GM12878 (cell line): Measurements from ENCODE around the gene C2. TPM values are rescaled to one million over a fixed set of nuclear protein-coding genes. Genes with fewer than 3 reads are reported as not detected.
"Not testable (repeated sequence)": the region's sequence is repeated elsewhere in the genome, so short reads cannot be mapped to it uniquely, and the experiment has no call there.

Experiments
- ATAC-seq: fragments of 200-7000 bp; cut with Tn5 transposase; 3 replicates; pipeline ENCODE4 v1.9.1; 2020; ENCODE audit warnings: mild to moderate bottlenecking, moderate library complexity
- BruUV-seq: library from RNA; stranded (reverse); fragments of 400-500 nt; replicated peaks from 2 replicates; lab custom pipeline; 2021; lab: Mats Ljungman, UMichigan
- CTCF ChIA-PET: fragments of 300-600 bp; sonication (Branson Sonifier 250); formaldehyde crosslinking; extraction: SDS; loops from one replicate; lab custom pipeline; 2021; ENCODE audit warnings: inconsistent platforms; lab: Yijun Ruan, JAX
- POLR2A ChIA-PET: fragments of 350-600 bp; formaldehyde crosslinking; extraction: SDS; loops from one replicate; lab custom pipeline; 2021; ENCODE audit warnings: inconsistent platforms; lab: Charles Lee
- RAD21 ChIA-PET: fragments of 300-600 bp; sonication (Branson Sonifier 250); formaldehyde crosslinking; loops from one replicate; lab custom pipeline; 2023; ENCODE audit warnings: antibody characterized with exemption; ENCODE audit not compliant: unreplicated experiment; lab: Charles Lee
- SMC1A ChIA-PET: fragments of 300-600 bp; sonication (Branson Sonifier 250); formaldehyde crosslinking; loops from one replicate; lab custom pipeline; 2023; ENCODE audit not compliant: unreplicated experiment, uncharacterized antibody; lab: Charles Lee
- DNase-seq: peaks from one replicate; pipeline ENCODE4 v3.0.0-alpha.2; 2011; ENCODE audit warnings: low read depth, low spot score
- FAIRE-seq: peaks from 3 replicates; lab custom pipeline; 2011; peaks lifted over from hg19 to GRCh38; lab: Jason Lieb, UNC
- H2AFZ ChIP-seq: 2 replicates; pipeline ENCODE4 v1.6.0; 2011; ENCODE audit warnings: low read depth, low read length, control low read depth; ENCODE audit not compliant: control insufficient read depth
- H3K27ac ChIP-seq: 2 replicates; pipeline ENCODE4 v1.5.1; 2011; ENCODE audit warnings: control low read depth; ENCODE audit not compliant: control insufficient read depth, insufficient read depth
- H3K27me3 ChIP-seq, 2 experiments: replicated peaks in 1 of 2; 2 replicates each; pipeline versions ENCODE4 v1.6.0 to v1.6.1; 2011; ENCODE audit warnings: low read length in 1 of 2; ENCODE audit not compliant: control insufficient read depth in 2 of 2, insufficient read depth in 2 of 2
- H3K36me3 ChIP-seq, 2 experiments: 2 replicates each; pipeline ENCODE4 v1.5.1; 2011; ENCODE audit warnings: low read length in 1 of 2; ENCODE audit not compliant: control insufficient read depth in 2 of 2, insufficient read depth in 2 of 2
- H3K4me1 ChIP-seq: 2 replicates; pipeline ENCODE4 v1.6.1; 2011; ENCODE audit warnings: mild to moderate bottlenecking, low read length, moderate library complexity, mixed read lengths; ENCODE audit not compliant: control insufficient read depth, insufficient read depth
- H3K4me2 ChIP-seq: 2 replicates; pipeline ENCODE4 v1.6.0; 2011; ENCODE audit warnings: control low read depth; ENCODE audit not compliant: control insufficient read depth, insufficient read depth
- H3K4me3 ChIP-seq: fragments of 200-600 bp; sonication (generic); 2 replicates; pipeline ENCODE4 v1.5.1; 2016
- H3K79me2 ChIP-seq: 2 replicates; pipeline ENCODE4 v1.6.0; 2011; ENCODE audit warnings: low read length; ENCODE audit not compliant: control insufficient read depth, insufficient read depth
- H3K9ac ChIP-seq: 2 replicates; pipeline ENCODE4 v1.8.0; 2011; ENCODE audit warnings: low read length, control low read depth, mixed read lengths; ENCODE audit not compliant: control insufficient read depth, insufficient read depth
- H3K9me3 ChIP-seq: replicated peaks from 3 replicates; pipeline ENCODE4 v1.5.1; 2011; ENCODE audit warnings: mild to moderate bottlenecking, low read length; ENCODE audit not compliant: control insufficient read depth, insufficient read depth
- H4K20me1 ChIP-seq: 2 replicates; pipeline ENCODE4 v1.6.0; 2011; ENCODE audit not compliant: control insufficient read depth, insufficient read depth
- HDGF ChIP-seq: fragments of 450-650 bp; IDR thresholded peaks from 2 replicates; pipeline ENCODE4 v1.6.1; 2016; ENCODE audit warnings: antibody characterized with exemption
- ZNF384 ChIP-seq: IDR thresholded peaks from 2 replicates; pipeline ENCODE4 v1.6.1; 2012; ENCODE audit warnings: low read depth, mild to moderate bottlenecking, low read length, improper control_type of control experiment, borderline replicate concordance
- WGBS: methylation state at CpG from one replicate; pipeline ENCODE4 v1.1.6; 2016; ENCODE audit warnings: low lambda C conversion rate; ENCODE audit not compliant: insufficient replicate concordance, insufficient coverage; ENCODE audit errors: missing lambda C conversion rate; 5-methylcytosine and 5-hydroxymethylcytosine counted together
- in situ Hi-C: fragments of 300-500 bp; cut with MboI; formaldehyde crosslinking; loops from 9 replicates; pipeline ENCODE4 v1.14.3; 2018; ENCODE audit warnings: mixed read lengths
- intact Hi-C: fragments of 100-400 bp; cut with micrococcal nuclease; formaldehyde crosslinking; loops from one replicate; pipeline ENCODE4 v1.14.2; 2022; ENCODE audit not compliant: unreplicated experiment
- polyA plus RNA-seq, 11 experiments: library from polyadenylated mRNA; depleted of rRNA in 4 of 11; unstranded in 6 of 11; stranded (reverse) in 5 of 11; fragments of >200 nt; fragmentation: Nextera tagmentation in 4 of 11; fragmentation: Illumina TruSeq in 1 of 11; extraction: Ambion mirVana in 4 of 11; extraction: Trizol in 1 of 11; gene quantifications; 1 replicate in 1 of 11; 2 replicates in 10 of 11; pipeline versions ENCODE4 v1.2.1 to v1.2.3, GENCODE V29; 2011 to 2016; ENCODE audit warnings: inconsistent platforms in 2 of 11, missing spikeins in 2 of 11, low read depth in 1 of 11
- total RNA-seq, 4 experiments: library from RNA; depleted of rRNA in 3 of 4; stranded (reverse); fragments of >200 nt in 3 of 4; fragmentation: Illumina TruSeq in 1 of 4; extraction: Trizol in 1 of 4; gene quantifications; 2 replicates each; pipeline versions ENCODE4 v1.2.1 to v1.2.3, GENCODE V29; 2013 to 2021

C2 gene
- total and polyA plus RNA-seq, 10 of the 15 experiments (the other 5 are each of a cell fraction or from before 2014, with no cell fraction given) = 0.06 to 0.97 (median 0.21) TPM; not detected in 5

DNA sequence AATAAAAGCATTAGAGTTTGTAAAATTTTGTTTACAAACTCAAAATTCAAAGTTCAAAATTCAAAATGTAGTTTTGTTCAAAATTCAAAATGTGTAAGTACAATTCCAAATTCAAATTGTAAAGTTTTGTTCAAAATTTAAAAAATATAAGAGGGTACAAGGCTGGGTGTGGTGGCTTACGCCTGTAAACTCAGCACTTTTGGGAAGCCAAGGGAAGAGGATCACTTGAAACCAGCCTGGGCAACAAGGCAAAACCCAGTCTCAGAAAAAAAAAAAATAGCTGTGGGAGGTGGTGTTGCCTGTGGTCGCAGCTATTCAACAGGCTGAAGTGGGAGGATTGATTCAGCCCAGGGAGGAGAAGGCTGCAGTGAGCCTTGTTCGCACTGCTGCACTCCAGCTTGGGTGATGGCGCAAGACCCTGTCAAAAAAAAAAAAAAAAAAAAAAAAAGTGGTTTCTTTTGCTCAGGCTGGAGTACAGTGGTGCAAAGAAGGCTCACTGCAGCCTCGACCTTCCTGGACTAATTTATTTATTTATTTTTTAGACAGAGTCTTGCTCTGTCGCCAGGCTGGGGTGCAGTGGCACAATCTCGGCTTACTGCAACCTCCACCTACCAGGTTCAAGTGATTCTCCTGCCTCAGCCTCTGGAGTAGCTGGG lies 20.2 kb upstream of the C2 start:
- intact Hi-C loops (loop anchor here (10.0 kb wide), 1 partner anchor 362 kb away; the partner anchor contains the start of genes ATP6V1G2, DDX39B and NFKBIL1), in situ Hi-C loops (no loop called here)
- FAIRE-seq = no peak
- Histone ChIP-seq H3K36me3 (no peaks in the 10 kb centered on the region), H3K9me3 (no peaks in the 10 kb centered on the region), H3K27me3 (no peaks in the 10 kb centered on the region), H3K4me2 (no peak overlapping the region), H4K20me1 (no peaks in the 10 kb centered on the region), H3K4me1 (peaks cover 25% of the 10 kb centered on the region), H3K27ac (no peak overlapping the region), H2AFZ (no peak overlapping the region), H3K4me3 (no peak overlapping the region), H3K79me2 (no peaks in the 10 kb centered on the region), H3K9ac (no peak overlapping the region)
- RAD21 ChIA-PET = interaction anchor here (0.6 to 0.7 kb wide), 3 partner anchors 64 to 355 kb away, joined by 3 to 6 read pairs (median 3); partner anchors contain the start of gene DXO
- SMC1A ChIA-PET = interaction anchor here (0.6 to 1.0 kb wide), 2 partner anchors 14 to 1038 kb away, joined by 3 read pairs; no protein-coding TSS in a partner anchor
- BruUV-seq = no TSS peak
- CTCF ChIA-PET = interaction anchor here (1.5 kb wide), 1 partner anchor 15 kb away, joined by 3 read pairs; no protein-coding TSS in a partner anchor
- no peak for DNase-seq
- POLR2A ChIA-PET = interaction anchor here (0.6 to 0.9 kb wide), 3 partner anchors 10 to 309 kb away, joined by 3 to 5 read pairs (median 3); partner anchors contain the start of gene EHMT2
- WGBS = 39% methylated on average over 5 of the region's 7 CpGs
- TF ChIP-seq ZNF384 (peak; percentile 77), HDGF (no peak)
- ATAC-seq = peak; percentile 27

- POLR2A ChIA-PET = interaction anchor here (0.8 kb wide), 1 partner anchor 679 kb away, joined by 4 read pairs; no protein-coding TSS in a partner anchor
Measured at GRCh38 chr6:31908255-31908654, 19.3 kb upstream of the C2 start.

More at GRCh38 chr6:31908255-31908654, 19.3 kb upstream of the C2 start:
- H4K20me1 ChIP-seq, DNase-seq, H3K36me3 ChIP-seq, SMC1A ChIA-PET, H2AFZ ChIP-seq, ATAC-seq, RAD21 ChIA-PET, H3K79me2 ChIP-seq, H3K4me3 ChIP-seq, H3K9ac ChIP-seq, H3K9me3 ChIP-seq, H3K27me3 ChIP-seq, FAIRE-seq, H3K27ac ChIP-seq, in situ Hi-C loops, BruUV-seq, H3K4me2 ChIP-seq: not testable (repeated sequence)
- peaks cover 25% of the 10 kb centered on the region for H3K4me1 ChIP-seq
- intact Hi-C loops = loop anchor here (10.0 kb wide), 1 partner anchor 363 kb away; the partner anchor contains the start of genes ATP6V1G2, DDX39B and NFKBIL1
- CTCF ChIA-PET = interaction anchor here (1.5 kb wide), 1 partner anchor 14 kb away, joined by 3 read pairs; no protein-coding TSS in a partner anchor
- WGBS = 55% methylated on average over 4 of the region's 5 CpGs
